SKM-1 (cell line): ENCODE data around the gene ZNF594.
"Not testable (repeated sequence)": the region's sequence is repeated elsewhere in the genome, so short reads cannot be mapped to it uniquely, and the experiment has no call there.

Experiments used
- DNase-seq: peaks from one replicate; lab custom pipeline; 2025; ENCODE audit not compliant: unreplicated experiment; lab: John Stamatoyannopoulos, UW

The ZNF594 gene

DNA sequence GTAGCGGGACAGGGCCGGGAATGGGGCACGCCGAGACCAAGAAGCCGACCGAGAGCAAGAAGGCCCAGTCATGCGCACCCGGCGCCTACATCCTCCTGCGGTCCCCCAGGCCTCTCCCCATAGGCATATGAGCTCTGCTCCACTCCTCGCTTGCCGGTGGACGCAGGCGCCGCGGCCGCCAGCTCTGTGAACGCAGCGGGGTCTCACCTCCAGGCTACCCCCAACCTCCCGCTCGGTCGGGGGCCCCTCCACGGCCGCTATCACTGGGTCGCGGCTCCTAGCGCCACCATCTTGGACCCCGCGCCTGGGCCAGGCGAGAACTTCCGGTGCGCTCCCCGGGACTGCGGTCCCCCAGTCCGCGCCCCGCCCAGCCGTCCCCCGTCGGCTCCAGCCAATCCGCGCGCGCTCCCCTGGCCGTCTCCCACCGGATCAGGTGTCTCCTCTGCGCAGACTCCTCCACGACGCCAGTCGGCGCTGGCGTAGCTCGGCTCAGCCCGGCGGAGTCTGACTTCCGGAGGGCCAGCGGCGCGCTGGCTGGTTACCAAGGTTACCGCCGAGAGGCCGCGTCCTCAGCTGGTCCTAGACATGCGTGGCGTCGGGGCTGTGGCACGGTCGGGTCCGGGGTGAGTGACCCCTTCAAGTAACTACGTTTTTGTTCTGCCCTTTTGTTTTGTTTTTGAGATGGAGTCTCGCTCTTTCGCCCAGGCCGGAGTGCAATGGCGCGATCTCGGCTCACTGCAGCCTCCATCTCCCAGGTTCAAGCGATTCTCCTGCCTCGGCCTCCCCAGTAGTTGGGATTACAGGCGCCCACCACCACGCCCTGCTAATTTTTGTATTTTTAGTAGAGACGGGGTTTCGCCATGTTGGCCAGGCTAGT lies at the start of gene ZNF594:
ZNF594 (minus strand) TSS at position 328 of the 877 bp plus-strand sequence. CDS start 7,612 bp downstream, outside the sequence.
- DNase-seq: peak; percentile 10

- not testable (repeated sequence) for DNase-seq
These were observed 48.1 kb upstream of the ZNF594 start for GRCh38 chr17:5239769-5240168.

DNA sequence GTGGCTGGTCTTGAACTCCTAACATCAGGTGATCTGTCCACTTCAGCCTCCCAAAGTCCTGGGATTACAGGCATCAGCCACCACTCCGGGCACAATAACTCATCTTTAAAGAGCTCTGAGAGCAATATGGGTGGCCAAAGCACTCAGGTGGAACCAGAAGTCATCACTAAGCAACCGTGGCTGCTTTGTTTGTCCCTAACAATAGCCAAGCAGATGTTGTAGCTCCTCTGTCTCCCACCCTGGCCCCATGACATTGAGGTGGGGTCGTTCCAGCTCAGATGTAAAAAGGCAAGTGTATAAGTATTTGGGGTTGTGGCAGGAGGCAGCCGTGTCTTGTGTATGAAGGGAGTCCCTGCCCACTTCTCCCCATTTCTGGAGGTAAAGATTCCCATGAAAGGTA lies 46.7 kb upstream of the ZNF594 start:
- no peak for DNase-seq

- DNase-seq: peak; percentile 12
These were observed 45.9 kb upstream of the ZNF594 start for GRCh38 chr17:5237541-5238016.

DNA sequence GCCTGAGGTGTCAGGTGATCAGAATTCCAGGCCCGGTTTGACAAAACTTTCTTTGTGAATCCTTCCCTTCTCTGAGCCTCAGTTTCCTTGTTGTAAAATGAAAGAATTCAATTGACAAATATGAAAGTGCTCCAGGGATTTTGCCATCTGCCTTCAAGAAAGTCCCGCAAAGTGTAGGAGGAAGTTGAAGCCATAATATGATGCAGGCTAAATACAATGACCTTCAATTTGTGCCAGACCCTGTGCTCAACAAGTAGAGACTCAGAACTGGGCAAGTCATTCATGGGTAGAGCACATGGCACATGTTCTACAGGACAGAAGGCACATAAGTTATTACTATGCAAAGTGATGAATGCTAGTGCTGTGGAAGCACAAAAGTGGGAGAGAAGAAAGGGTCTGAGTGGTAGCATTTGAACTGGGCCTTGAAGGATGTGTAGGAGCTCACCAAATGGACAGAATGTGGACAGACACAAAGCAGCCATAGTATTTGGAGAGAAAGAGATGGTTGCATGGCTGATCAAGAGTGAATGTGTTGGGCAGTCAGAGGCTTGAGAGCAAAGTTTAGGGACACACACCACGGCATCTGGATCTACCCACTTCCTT lies 45.4 kb upstream of the ZNF594 start:
- no peak for DNase-seq

GRCh38 chr17:5234645-5235576 lies 43.2 kb upstream of the ZNF594 start, which contains the start of gene SCIMP:
Gene SCIMP, minus strand, starts transcription at chr17:5234860. Its CDS starts 105 bp downstream, at chr17:5234755.
- no peak for DNase-seq

GRCh38 chr17:5233492-5233891 lies 41.8 kb upstream of the ZNF594 start:
- DNase-seq: not testable (repeated sequence)

- no peak for DNase-seq
These were observed 35.5 kb upstream of the ZNF594 start for GRCh38 chr17:5226940-5227878.

DNA sequence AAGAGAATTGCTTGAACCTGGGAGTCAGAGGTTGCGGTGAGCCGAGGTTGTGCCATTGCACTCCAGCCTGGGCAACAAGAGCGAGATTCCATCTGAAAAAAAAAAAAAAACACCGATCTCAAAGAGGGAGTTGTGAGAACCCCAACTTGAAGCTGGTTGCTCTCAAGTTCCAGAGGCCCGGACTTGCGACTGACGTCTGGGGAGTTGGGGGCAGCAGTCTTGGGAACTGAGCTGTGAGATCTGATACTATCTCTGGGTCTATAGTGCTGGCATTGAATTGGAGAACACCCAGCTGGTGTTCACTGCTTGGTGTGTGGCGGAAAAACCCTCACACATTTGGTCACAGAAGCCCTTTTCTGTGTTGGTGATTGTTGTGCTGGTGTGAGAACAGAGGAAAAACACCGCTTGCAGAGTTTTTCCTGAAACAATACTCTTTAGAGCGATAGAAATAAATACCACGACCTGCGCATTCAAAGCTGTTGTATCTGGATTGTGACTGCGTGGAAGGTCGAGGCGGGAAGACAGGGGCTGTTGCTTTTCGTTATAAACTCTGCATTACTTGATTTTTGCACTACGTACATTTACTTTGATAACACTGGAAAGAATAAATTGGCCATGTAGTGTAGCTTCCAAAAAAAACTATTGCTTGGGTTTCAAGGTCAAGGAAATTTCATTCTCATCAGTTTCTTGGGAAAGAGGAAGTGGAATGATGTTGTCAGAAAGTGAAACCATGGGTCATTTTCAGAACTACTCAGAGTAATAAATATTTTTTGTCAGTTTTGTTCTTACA lies 34.2 kb upstream of the ZNF594 start:
- DNase-seq: no peak

- not testable (repeated sequence) for DNase-seq
These were observed 30.2 kb upstream of the ZNF594 start for GRCh38 chr17:5221912-5222311.

- no peak for DNase-seq
These were observed 28.4 kb upstream of the ZNF594 start for GRCh38 chr17:5220074-5220473.

GRCh38 chr17:5219536-5219935 lies 27.9 kb upstream of the ZNF594 start:
- DNase-seq: no peak

DNA sequence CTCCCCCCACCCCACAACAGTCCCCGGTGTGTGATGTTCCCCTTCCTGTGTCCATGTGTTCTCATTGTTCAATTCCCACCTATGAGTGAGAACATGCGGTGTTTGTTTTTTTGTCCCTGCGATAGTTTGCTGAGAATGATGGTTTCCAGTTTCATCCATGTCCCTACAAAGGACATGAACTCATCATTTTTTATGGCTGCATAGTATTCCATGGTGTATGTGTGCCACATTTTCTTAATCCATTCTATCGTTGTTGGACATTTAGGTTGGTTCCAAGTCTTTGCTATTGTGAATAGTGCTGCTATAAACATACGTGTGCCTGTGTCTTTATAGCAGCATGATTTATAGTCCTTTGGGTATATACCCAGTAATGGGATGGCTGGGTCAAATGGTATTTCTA lies 25.9 kb upstream of the ZNF594 start:
- DNase-seq: not testable (repeated sequence)

DNA sequence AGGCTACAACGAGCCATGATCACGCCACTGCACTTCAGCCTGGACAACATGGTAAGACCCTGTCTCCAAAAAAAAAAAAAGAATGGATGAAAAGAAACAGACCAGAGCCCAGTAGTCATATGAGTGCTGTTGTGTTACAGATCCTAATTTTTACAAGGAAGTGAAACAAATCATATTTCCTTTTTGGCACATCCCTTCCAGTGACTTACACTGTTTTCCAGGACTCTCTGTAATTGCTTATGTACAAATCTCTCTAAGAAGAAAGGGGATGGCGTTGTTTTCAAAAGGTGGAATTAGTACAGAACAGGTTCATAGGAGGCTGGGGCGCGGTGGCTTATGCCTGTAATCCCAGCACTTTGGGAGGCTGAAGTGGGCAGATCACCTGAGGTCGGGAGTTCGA lies 19.8 kb upstream of the ZNF594 start:
- DNase-seq: no peak

- no peak for DNase-seq
These were observed 19.1 kb upstream of the ZNF594 start for GRCh38 chr17:5210614-5211252.

DNA sequence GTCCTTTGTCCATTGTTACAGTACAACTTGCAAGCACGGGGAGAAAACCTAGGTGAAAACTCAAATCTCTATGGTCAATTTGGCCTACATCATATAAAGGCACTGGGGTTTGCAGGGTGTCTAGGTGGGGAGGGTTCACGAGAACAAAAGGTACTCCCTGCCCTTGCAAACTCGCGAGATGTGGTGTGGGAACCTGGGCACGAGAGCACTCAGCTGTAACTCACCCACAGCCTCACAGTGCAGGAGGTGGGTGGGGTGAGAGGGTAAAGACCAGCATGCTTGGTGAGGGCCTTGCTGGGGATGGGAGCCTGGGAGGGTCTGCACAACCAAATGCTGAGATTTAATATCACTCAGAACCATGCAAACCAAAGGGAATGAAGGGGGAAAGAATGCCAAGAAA lies 18.4 kb upstream of the ZNF594 start:
- no peak for DNase-seq

DNA sequence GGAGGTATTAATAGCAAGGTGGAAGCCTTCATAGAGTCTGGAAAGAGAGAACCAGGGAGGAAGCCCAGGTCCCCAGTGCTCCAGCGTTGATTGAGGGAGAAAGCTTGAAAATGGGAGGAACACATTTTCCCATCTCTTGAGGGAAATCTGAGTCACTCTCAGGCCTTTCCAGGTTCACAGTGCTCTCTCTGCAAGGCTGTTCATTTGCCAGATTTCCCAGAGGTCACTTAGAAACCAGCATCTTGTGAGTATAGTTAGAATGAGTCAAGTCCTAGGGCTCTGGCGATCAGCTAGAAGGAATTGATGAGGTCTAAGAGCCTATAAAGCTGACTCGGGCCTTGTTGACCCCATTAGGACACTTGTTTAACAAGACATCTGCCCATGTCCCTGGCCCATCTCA lies 17.7 kb upstream of the ZNF594 start:
- no peak for DNase-seq

- DNase-seq: no peak
These were observed 12.2 kb upstream of the ZNF594 start for GRCh38 chr17:5203908-5204294.
